ENCODE data around the gene FADS6. TPM values are rescaled to one million over a fixed set of nuclear protein-coding genes. Genes with fewer than 3 reads are reported as not detected.
A peak's percentile ranks its signal among the peaks of the same experiment; 100 is the strongest.

Gene FADS6
- total RNA-seq, 3 donors from 2014 or later: 0.14 to 4.2 (median 1.1) TPM

GRCh38 chr17:74928786-74929185 lies 35.4 kb upstream of the FADS6 start:
- intact Hi-C loops (cut with DNase I, micrococcal nuclease): no loop called here
- no peaks in the 10 kb centered on the region for H3K36me3 ChIP-seq (ENCODE audit: low read depth)
- H3K9me3 ChIP-seq: no peaks in the 10 kb centered on the region
- peaks cover 3% of the 10 kb centered on the region for H3K4me1 ChIP-seq (ENCODE audit: low read depth)
- no peak for TF ChIP-seq CTCF (IDR thresholded peaks at IDR 0.05)
- H3K4me3 ChIP-seq: no peak overlapping the region
- no peak for DNase-seq
- no peak for ATAC-seq

- intact Hi-C loops (cut with DNase I, micrococcal nuclease): no loop called here
- H3K4me3 ChIP-seq: no peak overlapping the region
- no peak for TF ChIP-seq CTCF (IDR thresholded peaks at IDR 0.05)
- H3K4me1 ChIP-seq (ENCODE audit: low read depth): peaks cover 11% of the 10 kb centered on the region
- ATAC-seq (no peak), DNase-seq (no peak)
- H3K9me3 ChIP-seq: no peaks in the 10 kb centered on the region
- H3K36me3 ChIP-seq (ENCODE audit: low read depth): no peaks in the 10 kb centered on the region
These were observed 31.8 kb upstream of the FADS6 start for GRCh38 chr17:74925242-74925641.

- DNase-seq (peak in 2 of 3 donors; percentile 22 to 36), ATAC-seq (peak; percentile 14)
These were observed 31.0 kb upstream of the FADS6 start, which contains the start of gene OTOP2 for GRCh38 chr17:74924250-74924948. Gene OTOP2, plus strand, starts transcription at chr17:74924273. Its CDS starts 360 bp downstream, at chr17:74924633.

GRCh38 chr17:74923538-74924249 lies 30.3 kb upstream of the FADS6 start:
- Histone ChIP-seq H3K9me3 (no peaks in the 10 kb centered on the region), H3K36me3 (ENCODE audit: low read depth) (no peaks in the 10 kb centered on the region), H3K4me1 (ENCODE audit: low read depth) (peaks cover 11% of the 10 kb centered on the region), H3K4me3 (no peak overlapping the region)
- intact Hi-C loops (cut with DNase I, micrococcal nuclease): no loop called here
- peak; percentile 87 for ATAC-seq
- DNase-seq: peak; percentile 73 to 84 (median 80)
- peak; percentile 87 for TF ChIP-seq CTCF (IDR thresholded peaks at IDR 0.05)

More at GRCh38 chr17:74924250-74924948, 31.0 kb upstream of the FADS6 start, which contains the start of gene OTOP2:
- Histone ChIP-seq H3K4me3 (no peak within 1 kb of the TSS), H3K36me3 (ENCODE audit: low read depth) (no peaks in the 10 kb centered on the region), H3K4me1 (ENCODE audit: low read depth) (peaks cover 11% of the 10 kb centered on the region), H3K9me3 (no peaks in the 10 kb centered on the region)
- no peak for TF ChIP-seq CTCF (IDR thresholded peaks at IDR 0.05)
- intact Hi-C loops (cut with DNase I, micrococcal nuclease): no loop called here

GRCh38 chr17:74922694-74923537 lies 29.5 kb upstream of the FADS6 start, which contains the start of gene USH1G:
Gene USH1G, minus strand, starts transcription at chr17:74923255. Its CDS starts 182 bp downstream, at chr17:74923073.
- ATAC-seq: peak; percentile 38
- intact Hi-C loops (cut with DNase I, micrococcal nuclease): no loop called here
- H3K4me1 ChIP-seq (ENCODE audit: low read depth): peaks cover 11% of the 10 kb centered on the region

More at GRCh38 chr17:74922694-74923537, 29.5 kb upstream of the FADS6 start, which contains the start of gene USH1G:
- TF ChIP-seq CTCF (IDR thresholded peaks at IDR 0.05): no peak
- no peaks in the 10 kb centered on the region for H3K9me3 ChIP-seq
- H3K4me3 ChIP-seq: no peak within 1 kb of the TSS
- H3K36me3 ChIP-seq (ENCODE audit: low read depth): no peaks in the 10 kb centered on the region
- DNase-seq: no peak

All from mucosa of descending colon (tissue), 3 donors.